ENCODE data around the gene MSGN1. TPM values are rescaled to one million over a fixed set of nuclear protein-coding genes. Genes with fewer than 3 reads are reported as not detected.

The MSGN1 gene
- total RNA-seq, 1 donor from 2014 or later = 0.42 TPM

DNA sequence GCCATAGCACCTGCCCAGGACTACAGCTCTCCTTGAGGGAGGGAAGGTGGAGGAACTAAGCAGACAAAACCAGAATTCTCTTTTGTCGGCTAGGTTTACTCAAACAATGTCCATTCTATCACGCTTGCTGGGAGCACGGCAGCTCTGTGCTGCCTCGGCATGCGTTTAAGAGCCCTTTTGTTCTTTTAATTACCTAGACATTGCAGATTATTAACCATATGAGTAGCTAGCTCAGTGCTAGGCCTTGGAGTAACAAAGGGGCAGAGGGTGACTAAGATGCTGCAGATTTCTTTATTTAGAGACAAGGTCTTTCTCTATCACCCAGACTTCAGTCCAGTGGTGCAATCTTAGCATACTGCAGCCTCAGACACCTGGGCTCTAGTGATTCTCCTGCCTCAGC lies 11.1 kb downstream of the MSGN1 start:
- no peak overlapping the region for H3K27ac Mint-ChIP-seq
- intact Hi-C loops (cut with micrococcal nuclease) = no loop called here
- ChIA-PET POLR2A (interaction anchor here (1.2 to 9.9 kb wide), 4 partner anchors 14 to 74 kb away, joined by 4 to 98 read pairs (median 20); partner anchors contain the start of genes GEN1 and SMC6), CTCF (interaction anchor here (1.0 to 1.4 kb wide), 4 partner anchors 14 to 108 kb away, joined by 3 to 5 read pairs (median 3); no protein-coding TSS in a partner anchor)
- H3K4me1 Mint-ChIP-seq = peaks cover 72% of the 10 kb centered on the region
- no peak overlapping the region for H3K4me3 Mint-ChIP-seq
- H3K36me3 Mint-ChIP-seq (ENCODE audit: low read depth) = peaks cover 6% of the 10 kb centered on the region
- ATAC-seq (ENCODE audit: low read depth) (no peak), DNase-seq (no peak)
- TF ChIP-seq, protein P1, sequence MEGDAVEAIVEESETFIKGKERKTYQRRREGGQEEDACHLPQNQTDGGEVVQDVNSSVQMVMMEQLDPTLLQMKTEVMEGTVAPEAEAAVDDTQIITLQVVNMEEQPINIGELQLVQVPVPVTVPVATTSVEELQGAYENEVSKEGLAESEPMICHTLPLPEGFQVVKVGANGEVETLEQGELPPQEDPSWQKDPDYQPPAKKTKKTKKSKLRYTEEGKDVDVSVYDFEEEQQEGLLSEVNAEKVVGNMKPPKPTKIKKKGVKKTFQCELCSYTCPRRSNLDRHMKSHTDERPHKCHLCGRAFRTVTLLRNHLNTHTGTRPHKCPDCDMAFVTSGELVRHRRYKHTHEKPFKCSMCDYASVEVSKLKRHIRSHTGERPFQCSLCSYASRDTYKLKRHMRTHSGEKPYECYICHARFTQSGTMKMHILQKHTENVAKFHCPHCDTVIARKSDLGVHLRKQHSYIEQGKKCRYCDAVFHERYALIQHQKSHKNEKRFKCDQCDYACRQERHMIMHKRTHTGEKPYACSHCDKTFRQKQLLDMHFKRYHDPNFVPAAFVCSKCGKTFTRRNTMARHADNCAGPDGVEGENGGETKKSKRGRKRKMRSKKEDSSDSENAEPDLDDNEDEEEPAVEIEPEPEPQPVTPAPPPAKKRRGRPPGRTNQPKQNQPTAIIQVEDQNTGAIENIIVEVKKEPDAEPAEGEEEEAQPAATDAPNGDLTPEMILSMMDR (IDR thresholded peaks at IDR 0.05) = no peak
- peaks cover 7% of the 10 kb centered on the region for H3K9me3 Mint-ChIP-seq
- H3K27me3 Mint-ChIP-seq = no peaks in the 10 kb centered on the region

DNA sequence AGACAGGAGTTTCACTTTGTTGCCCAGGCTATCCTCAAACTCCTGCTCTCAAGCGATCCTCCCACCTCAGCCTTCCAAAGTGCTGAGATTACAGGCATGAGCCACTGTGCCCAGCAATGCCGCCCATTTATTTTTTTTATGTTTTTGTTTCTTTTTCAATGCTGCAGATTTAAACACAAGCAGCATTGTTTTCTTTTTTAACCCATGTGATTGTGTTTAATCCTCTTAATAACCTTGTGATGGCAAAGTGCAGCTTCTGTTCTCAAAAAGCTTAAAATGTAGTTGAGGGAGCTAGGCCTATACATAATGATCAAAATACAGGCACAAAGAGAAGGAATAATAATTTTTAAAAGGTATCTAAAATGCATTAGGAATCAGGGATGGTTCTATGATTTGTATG lies 11.5 kb downstream of the MSGN1 start:
- ATAC-seq (ENCODE audit: low read depth) = no peak
- Mint-ChIP-seq H3K9me3 (peaks cover 7% of the 10 kb centered on the region), H3K36me3 (ENCODE audit: low read depth) (peaks cover 6% of the 10 kb centered on the region), H3K4me1 (peaks cover 68% of the 10 kb centered on the region), H3K27ac (peak overlapping the region; percentile 83), H3K4me3 (no peak overlapping the region), H3K27me3 (no peaks in the 10 kb centered on the region)
- CTCF ChIA-PET = interaction anchor here (1.0 to 1.4 kb wide), 4 partner anchors 14 to 108 kb away, joined by 3 to 5 read pairs (median 3); no protein-coding TSS in a partner anchor
- DNase-seq = no peak
- POLR2A ChIA-PET = interaction anchor here (1.2 to 9.9 kb wide), 5 partner anchors 15 to 74 kb away, joined by 4 to 98 read pairs (median 14); partner anchors contain the start of genes GEN1 and SMC6
- TF ChIP-seq, protein P1 (IDR thresholded peaks at IDR 0.05) = no peak
- intact Hi-C loops (cut with micrococcal nuclease) = no loop called here

DNA sequence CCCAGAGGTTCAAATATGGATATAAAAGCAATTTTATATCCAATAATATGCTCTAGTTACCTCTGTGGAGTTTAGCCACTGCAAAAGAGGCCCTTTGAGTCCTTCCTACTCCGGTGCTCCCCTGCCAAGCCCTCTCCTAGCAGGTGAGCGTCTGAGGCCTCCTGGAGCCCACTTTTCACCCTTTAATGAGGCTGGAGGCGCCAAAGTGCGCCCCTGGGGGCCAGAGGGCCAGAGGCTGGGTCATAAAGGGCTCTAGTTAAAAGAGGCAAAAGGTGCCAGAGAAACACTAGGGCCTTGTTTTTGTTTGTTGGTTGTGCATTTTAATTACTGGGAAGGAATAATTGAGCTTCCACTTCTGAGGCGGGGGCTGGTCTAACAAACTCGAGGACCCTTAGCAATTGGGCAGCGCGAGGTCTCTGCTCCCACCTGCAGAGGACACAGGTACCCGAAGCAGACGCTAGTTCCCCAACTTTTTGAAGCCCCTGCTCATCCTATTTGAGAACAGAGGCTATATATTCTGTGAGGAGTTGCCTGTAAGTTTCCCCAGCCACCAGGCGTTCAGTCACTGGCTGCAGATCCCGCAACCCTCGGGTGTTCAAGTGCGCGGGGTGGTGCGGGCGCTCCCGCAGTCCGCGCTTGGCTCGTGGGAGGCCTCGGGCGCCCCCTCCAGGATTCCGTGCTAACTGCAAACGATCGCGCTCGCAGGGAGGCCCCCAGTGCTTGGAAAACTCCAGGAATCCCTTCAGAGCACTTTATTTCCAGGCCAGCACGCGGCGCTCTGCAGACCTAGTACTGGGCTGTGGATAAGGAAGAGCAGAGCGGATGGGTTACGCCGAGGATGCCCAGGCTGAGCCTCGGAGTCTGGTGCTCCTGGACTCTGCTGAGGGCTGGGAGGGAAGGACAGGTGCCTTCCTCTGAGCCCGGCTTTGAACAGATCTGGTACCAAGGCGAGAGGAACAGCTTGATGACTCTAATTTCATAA lies 14.1 kb downstream of the MSGN1 start:
- DNase-seq (peak; percentile 77), ATAC-seq (ENCODE audit: low read depth) (peak; percentile 91)
- Mint-ChIP-seq H3K4me1 (peaks cover 44% of the 10 kb centered on the region), H3K9me3 (peaks cover 7% of the 10 kb centered on the region), H3K4me3 (peak overlapping the region; percentile 70), H3K27me3 (no peaks in the 10 kb centered on the region), H3K27ac (peak overlapping the region; percentile 46), H3K36me3 (ENCODE audit: low read depth) (peaks cover 6% of the 10 kb centered on the region)
- TF ChIP-seq, protein P1 (IDR thresholded peaks at IDR 0.05) = peak; percentile 45
- ChIA-PET CTCF (interaction anchor here (0.5 to 3.2 kb wide), 26 partner anchors 8 to 383 kb away, joined by 3 to 24 read pairs (median 4); no protein-coding TSS in a partner anchor), POLR2A (interaction anchor here (1.0 to 9.9 kb wide), 6 partner anchors 17 to 110 kb away, joined by 3 to 98 read pairs (median 7); partner anchors contain the start of genes GEN1 and SMC6)
- intact Hi-C loops (cut with micrococcal nuclease) = loop anchor here (1.0 to 2.0 kb wide), 5 partner anchors 18 to 111 kb away; no protein-coding TSS in a partner anchor

DNA sequence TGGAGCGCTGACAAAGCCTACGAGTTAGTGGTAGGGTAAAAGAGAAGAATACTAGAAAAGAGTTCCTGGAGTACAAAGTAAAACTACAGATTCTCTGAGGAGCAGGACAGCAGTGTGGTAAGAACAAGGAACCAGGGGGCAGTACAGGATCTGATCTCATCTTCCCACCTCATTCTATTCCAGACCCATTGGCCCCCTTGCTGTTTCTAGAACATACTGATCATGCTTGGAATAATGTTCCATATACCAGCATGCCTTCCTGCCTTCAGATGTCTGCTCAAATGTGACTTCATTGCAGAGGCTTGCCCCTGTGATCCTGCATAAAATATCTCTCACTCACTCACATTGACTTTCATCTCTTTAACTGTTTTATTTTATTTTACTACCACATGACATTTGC lies 19.3 kb downstream of the MSGN1 start:
- CTCF ChIA-PET = interaction anchor here (1.5 kb wide), 1 partner anchor 116 kb away, joined by 7 read pairs; no protein-coding TSS in a partner anchor

More for the DNA sequence above, 19.3 kb downstream of the MSGN1 start:
- DNase-seq = no peak
- Mint-ChIP-seq H3K36me3 (ENCODE audit: low read depth) (no peaks in the 10 kb centered on the region), H3K4me3 (no peak overlapping the region), H3K27me3 (no peaks in the 10 kb centered on the region), H3K4me1 (peaks cover 7% of the 10 kb centered on the region), H3K27ac (no peak overlapping the region), H3K9me3 (no peaks in the 10 kb centered on the region)
- no peak for ATAC-seq (ENCODE audit: low read depth)
- POLR2A ChIA-PET = no interaction called here
- intact Hi-C loops (cut with micrococcal nuclease) = no loop called here
- TF ChIP-seq, protein P1 (IDR thresholded peaks at IDR 0.05) = no peak

Measured in activated B cell treated with CpG ODN at 0.5 μM for 24 hours (primary cell).